H1 (cell line): Measurements from ENCODE around the gene KIF5C. TPM values are rescaled to one million over a fixed set of nuclear protein-coding genes. Genes with fewer than 3 reads are reported as not detected.

Experiments used
- CTCF ChIA-PET: fragments of 300-600 bp; sonication (Branson Sonifier 250); formaldehyde crosslinking; loops from one replicate; lab custom pipeline; 2021; ENCODE audit not compliant: partially characterized antibody; lab: Charles Lee
- POLR2A ChIA-PET: fragments of 300-600 bp; sonication (Branson Sonifier 250); formaldehyde crosslinking; loops from one replicate; lab custom pipeline; 2021; ENCODE audit warnings: inconsistent platforms; ENCODE audit not compliant: partially characterized antibody; lab: Charles Lee
- DNase-seq, 2 experiments: peaks; one replicate each; pipeline versions ENCODE4 v3.0.0 to v3.0.0-alpha.2; 2010 to 2022; ENCODE audit warnings: low spot score in 2 of 2, low read depth in 1 of 2, mixed read lengths in 1 of 2
- FAIRE-seq: peaks from 2 replicates; lab custom pipeline; 2011; peaks lifted over from hg19 to GRCh38; lab: Jason Lieb, UNC
- H2AFZ ChIP-seq: 2 replicates; pipeline ENCODE4 v1.8.1; 2012; ENCODE audit warnings: low read length, inconsistent platforms
- H2AK5ac ChIP-seq: 2 replicates; pipeline ENCODE4 v1.6.1; 2013; ENCODE audit warnings: low read depth, low read length
- H2BK120ac ChIP-seq: replicated peaks from 2 replicates; pipeline ENCODE3; 2013; ENCODE audit warnings: low read depth, low read length, inconsistent platforms
- H2BK12ac ChIP-seq: 2 replicates; pipeline ENCODE4 v1.6.1; 2013; ENCODE audit warnings: low read depth, low read length
- H2BK15ac ChIP-seq: 2 replicates; pipeline ENCODE4 v1.6.1; 2013; ENCODE audit warnings: low read length
- H2BK20ac ChIP-seq: 2 replicates; pipeline ENCODE4 v1.6.1; 2013; ENCODE audit warnings: low read length
- H2BK5ac ChIP-seq: 2 replicates; pipeline ENCODE4 v1.6.1; 2013; ENCODE audit warnings: low read depth, low read length
- H3K14ac ChIP-seq: 2 replicates; pipeline ENCODE4 v1.6.1; 2013; ENCODE audit warnings: inconsistent platforms; ENCODE audit not compliant: insufficient read length
- H3K18ac ChIP-seq: 2 replicates; pipeline ENCODE4 v1.6.1; 2013; ENCODE audit warnings: low read length; ENCODE audit errors: extremely low read depth
- H3K23ac ChIP-seq: 2 replicates; pipeline ENCODE4 v1.6.1; 2013; ENCODE audit warnings: inconsistent platforms; ENCODE audit not compliant: insufficient read length
- H3K23me2 ChIP-seq: 2 replicates; pipeline ENCODE4 v1.6.1; 2013; ENCODE audit warnings: low read depth, low read length
- H3K27ac ChIP-seq: 2 replicates; pipeline ENCODE4 v1.6.1; 2011; ENCODE audit warnings: low read depth, low read length, inconsistent platforms
- H3K27me3 ChIP-seq, 4 experiments: replicated peaks in 1 of 4; 1 replicate in 1 of 4; 2 replicates in 3 of 4; pipeline versions ENCODE4 v1.6.1 to v1.8.1; 2011 to 2013; ENCODE audit warnings: low read length in 3 of 4, mild to moderate bottlenecking in 3 of 4, inconsistent platforms in 2 of 4, mixed read lengths in 2 of 4, moderate library complexity in 1 of 4; ENCODE audit not compliant: control insufficient read depth in 3 of 4, insufficient read depth in 3 of 4; ENCODE audit errors: extremely low read depth in 1 of 4
- H3K36me3 ChIP-seq, 4 experiments: 2 replicates each; pipeline versions ENCODE4 v1.6.1 to v1.8.1; 2011 to 2013; ENCODE audit warnings: mild to moderate bottlenecking in 4 of 4, low read length in 3 of 4, moderate library complexity in 2 of 4, control low read depth in 1 of 4, inconsistent platforms in 1 of 4; ENCODE audit not compliant: insufficient read depth in 4 of 4, control insufficient read depth in 2 of 4
- H3K4ac ChIP-seq: replicated peaks from 2 replicates; pipeline ENCODE3; 2013; ENCODE audit warnings: low read length, low read depth, mixed read lengths, inconsistent platforms; ENCODE audit not compliant: insufficient read length
- H3K4me1 ChIP-seq, 4 experiments: replicated peaks in 1 of 4; 1 replicate in 1 of 4; 2 replicates in 3 of 4; pipeline versions ENCODE4 v1.6.1 to v1.8.1; 2011 to 2013; ENCODE audit warnings: low read length in 3 of 4, inconsistent platforms in 2 of 4, mixed read lengths in 1 of 4; ENCODE audit not compliant: insufficient read depth in 4 of 4, control insufficient read depth in 3 of 4
- H3K4me2 ChIP-seq, 2 experiments: 2 replicates each; pipeline versions ENCODE4 v1.6.1 to v1.8.1; 2011 to 2013; ENCODE audit warnings: low read depth in 2 of 2, low read length in 2 of 2, control low read depth in 1 of 2, inconsistent platforms in 1 of 2, mild to moderate bottlenecking in 1 of 2; ENCODE audit not compliant: insufficient read depth in 1 of 2
- H3K4me3 ChIP-seq, 4 experiments: fragments of 200-600, 300-600 bp in 1 of 4; sonication (generic), shearing (Covaris generic), sonication (Bioruptor Twin) in 1 of 4; 2 replicates each; pipeline versions ENCODE4 v1.5.1 to v1.8.1; 2011 to 2016; ENCODE audit warnings: low read length in 4 of 4, low read depth in 3 of 4, control low read depth in 2 of 4, inconsistent platforms in 2 of 4, mild to moderate bottlenecking in 2 of 4, mixed read lengths in 1 of 4, moderate library complexity in 1 of 4; ENCODE audit not compliant: insufficient read depth in 2 of 4; ENCODE audit errors: extremely low read depth in 1 of 4
- H3K56ac ChIP-seq: replicated peaks from 2 replicates; pipeline ENCODE3; 2013; ENCODE audit warnings: low read depth, mild to moderate bottlenecking, mixed read lengths, low read length, inconsistent platforms; ENCODE audit not compliant: insufficient read length
- H3K79me1 ChIP-seq: 2 replicates; pipeline ENCODE4 v1.6.1; 2013; ENCODE audit warnings: low read depth, low read length, control low read depth
- H3K79me2 ChIP-seq, 2 experiments: 2 replicates each; pipeline versions ENCODE4 v1.6.1 to v1.8.1; 2012 to 2013; ENCODE audit warnings: low read length in 2 of 2, mild to moderate bottlenecking in 2 of 2, inconsistent platforms in 1 of 2; ENCODE audit not compliant: insufficient read depth in 2 of 2, control insufficient read depth in 1 of 2
- H3K9ac ChIP-seq, 4 experiments: replicated peaks in 1 of 4; 1 replicate in 1 of 4; 2 replicates in 3 of 4; pipeline versions ENCODE4 v1.6.1 to v1.8.1; 2011 to 2013; ENCODE audit warnings: low read depth in 3 of 4, low read length in 3 of 4, control low read depth in 2 of 4, mild to moderate bottlenecking in 2 of 4, moderate library complexity in 2 of 4, inconsistent platforms in 1 of 4; ENCODE audit errors: extremely low read depth in 1 of 4
- H3K9me3 ChIP-seq, 2 experiments: 2 replicates each; pipeline versions ENCODE4 v1.6.1 to v1.8.1; 2012 to 2013; ENCODE audit warnings: mild to moderate bottlenecking in 2 of 2, moderate library complexity in 2 of 2, control low read depth in 1 of 2, inconsistent platforms in 1 of 2, low read depth in 1 of 2, low read length in 1 of 2, mixed read lengths in 1 of 2; ENCODE audit not compliant: insufficient read depth in 2 of 2
- H4K20me1 ChIP-seq, 2 experiments: replicated peaks in 1 of 2; 2 replicates each; pipeline versions ENCODE3 to v1.8.1; 2011 to 2013; ENCODE audit warnings: inconsistent platforms in 2 of 2, low read length in 2 of 2, mild to moderate bottlenecking in 1 of 2; ENCODE audit not compliant: insufficient read depth in 2 of 2, control insufficient read depth in 1 of 2
- H4K5ac ChIP-seq: 2 replicates; pipeline ENCODE4 v1.6.1; 2013; ENCODE audit warnings: low read length, low read depth, mixed read lengths, inconsistent platforms; ENCODE audit not compliant: insufficient read length
- H4K8ac ChIP-seq: 2 replicates; pipeline ENCODE4 v1.8.0; 2013; ENCODE audit warnings: mild to moderate bottlenecking, moderate library complexity, low read length, inconsistent platforms; ENCODE audit not compliant: insufficient read depth; ENCODE audit errors: extremely low read depth
- H4K91ac ChIP-seq: replicated peaks from 2 replicates; pipeline ENCODE3; 2013; ENCODE audit warnings: low read length, mixed read lengths, inconsistent platforms; ENCODE audit not compliant: insufficient read length
- WGBS, 2 experiments: shearing (Covaris generic) in 1 of 2; methylation state at CpG; one replicate each; pipeline versions ENCODE4 v1.1.6 to v1.1.7; 2013 to 2015; ENCODE audit warnings: low lambda C conversion rate in 2 of 2, mixed read lengths in 2 of 2, inconsistent platforms in 1 of 2, low coverage in 1 of 2, missing lambda C conversion rate in 1 of 2; ENCODE audit not compliant: insufficient replicate concordance in 2 of 2, insufficient coverage in 1 of 2, insufficient read length in 1 of 2; ENCODE audit errors: extremely low coverage in 1 of 2, missing lambda C conversion rate in 1 of 2; 5-methylcytosine and 5-hydroxymethylcytosine counted together
- polyA plus RNA-seq, 7 experiments: library from polyadenylated mRNA; depleted of rRNA in 3 of 7; stranded (reverse) in 5 of 7; unstranded in 2 of 7; fragments of >200 nt in 5 of 7; fragments of 200-250 nt in 2 of 7; gene quantifications; 1 replicate in 5 of 7; 2 replicates in 1 of 7; 4 replicates in 1 of 7; pipeline versions ENCODE4 v1.2.1 to v1.2.3, GENCODE V29; 2011 to 2013; ENCODE audit warnings: missing spikeins in 2 of 7, mixed read lengths in 2 of 7
- total RNA-seq: library from RNA; stranded (reverse); fragmentation: NEBNext Ultra II Directional; extraction: Animal tissue kit (Norgen Biotek cat#: 25700); gene quantifications from 2 replicates; pipeline ENCODE4 v1.2.1, GENCODE V29; 2021

Gene KIF5C
- total and polyA plus RNA-seq, 2 of the 8 experiments (the other 6 are each of a cell fraction or from before 2014, with no cell fraction given): 16.3 to 66.4 TPM

DNA sequence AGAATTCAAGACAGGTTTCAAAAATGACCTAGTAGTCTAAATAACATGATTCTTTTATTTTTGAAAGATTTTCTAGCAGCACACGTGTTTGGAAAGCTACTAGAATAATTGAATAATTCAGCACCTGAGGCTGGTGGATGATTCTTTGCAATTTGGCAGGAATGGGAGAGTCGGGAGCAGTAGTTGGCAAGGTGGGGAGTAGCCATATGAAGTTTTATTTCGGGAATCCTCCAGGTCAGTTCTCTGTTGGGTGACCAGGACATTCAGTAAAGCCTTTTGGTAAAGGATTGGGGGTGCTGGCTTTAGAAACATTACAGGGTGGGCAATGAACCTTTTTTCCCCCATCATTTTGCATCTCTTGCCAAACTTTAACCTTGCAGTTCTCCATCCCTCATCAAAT, 88.4 kb downstream of the KIF5C start:
- Histone ChIP-seq H3K9ac (no peak overlapping the region), H2BK12ac (no peak overlapping the region), H4K91ac (no peak overlapping the region), H3K23ac (no peak overlapping the region), H2BK15ac (no peak overlapping the region), H3K18ac (no peak overlapping the region), H4K5ac (no peak overlapping the region), H4K8ac (no peak overlapping the region), H4K20me1 (no peaks in the 10 kb centered on the region), H3K27ac (no peak overlapping the region), H3K36me3 (peaks cover 0 to 13% (median 11%) of the 10 kb centered on the region in 4 experiments; a peak in 7 of 8 replicates), H2AK5ac (no peak overlapping the region), H3K56ac (no peak overlapping the region), H3K23me2 (no peaks in the 10 kb centered on the region; the same call in 1 of the 2 replicates), H2BK20ac (no peak overlapping the region), H2BK120ac (no peak overlapping the region), H3K27me3 (no peaks in the 10 kb centered on the region), H3K79me2 (no peaks in the 10 kb centered on the region), H3K4me2 (no peak overlapping the region), H3K4ac (no peak overlapping the region), H2AFZ (no peak overlapping the region), H3K14ac (no peak overlapping the region), H3K9me3 (no peaks in the 10 kb centered on the region), H2BK5ac (no peak overlapping the region), H3K4me3 (no peak overlapping the region), H3K4me1 (peaks cover 0 to 10% (median 0%) of the 10 kb centered on the region in 4 experiments; a peak in 2 of 7 replicates), H3K79me1 (no peaks in the 10 kb centered on the region)
- WGBS, 2 experiments: 95% methylated on average over 3 of the region's 3 CpGs; no CpG with 5 or more reads in 1 of the 2 experiments
- POLR2A ChIA-PET: interaction anchor here (1.5 kb wide), 1 partner anchor 74 kb away, joined by 3 read pairs; no protein-coding TSS in a partner anchor
- DNase-seq (no peak), FAIRE-seq (no peak)
- CTCF ChIA-PET: no interaction called here
